Fibroblast of pulmonary artery (primary cell): ENCODE data around the gene COX6B1.
A peak's percentile ranks its signal among the peaks of the same experiment; 100 is the strongest.
"Not testable (repeated sequence)": the region's sequence is repeated elsewhere in the genome, so short reads cannot be mapped to it uniquely, and the experiment has no call there.

Experiments
- DNase-seq: peaks from one replicate; pipeline ENCODE4 v3.0.0-alpha.2; 2010; ENCODE audit warnings: low read depth
- H3K4me3 ChIP-seq: replicated peaks from 2 replicates; pipeline ENCODE4 v1.5.1; 2011; ENCODE audit warnings: low read depth, mild to moderate bottlenecking, control low read depth, low read length, moderate library complexity
- TF ChIP-seq, protein P1 (sequence below): IDR thresholded peaks from 2 replicates; pipeline ENCODE4 v1.5.1; 2011; ENCODE audit warnings: mild to moderate bottlenecking, control low read depth, low read length, inconsistent platforms; ENCODE audit errors: missing control alignments

The COX6B1 gene, protein sequence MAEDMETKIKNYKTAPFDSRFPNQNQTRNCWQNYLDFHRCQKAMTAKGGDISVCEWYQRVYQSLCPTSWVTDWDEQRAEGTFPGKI

DNA sequence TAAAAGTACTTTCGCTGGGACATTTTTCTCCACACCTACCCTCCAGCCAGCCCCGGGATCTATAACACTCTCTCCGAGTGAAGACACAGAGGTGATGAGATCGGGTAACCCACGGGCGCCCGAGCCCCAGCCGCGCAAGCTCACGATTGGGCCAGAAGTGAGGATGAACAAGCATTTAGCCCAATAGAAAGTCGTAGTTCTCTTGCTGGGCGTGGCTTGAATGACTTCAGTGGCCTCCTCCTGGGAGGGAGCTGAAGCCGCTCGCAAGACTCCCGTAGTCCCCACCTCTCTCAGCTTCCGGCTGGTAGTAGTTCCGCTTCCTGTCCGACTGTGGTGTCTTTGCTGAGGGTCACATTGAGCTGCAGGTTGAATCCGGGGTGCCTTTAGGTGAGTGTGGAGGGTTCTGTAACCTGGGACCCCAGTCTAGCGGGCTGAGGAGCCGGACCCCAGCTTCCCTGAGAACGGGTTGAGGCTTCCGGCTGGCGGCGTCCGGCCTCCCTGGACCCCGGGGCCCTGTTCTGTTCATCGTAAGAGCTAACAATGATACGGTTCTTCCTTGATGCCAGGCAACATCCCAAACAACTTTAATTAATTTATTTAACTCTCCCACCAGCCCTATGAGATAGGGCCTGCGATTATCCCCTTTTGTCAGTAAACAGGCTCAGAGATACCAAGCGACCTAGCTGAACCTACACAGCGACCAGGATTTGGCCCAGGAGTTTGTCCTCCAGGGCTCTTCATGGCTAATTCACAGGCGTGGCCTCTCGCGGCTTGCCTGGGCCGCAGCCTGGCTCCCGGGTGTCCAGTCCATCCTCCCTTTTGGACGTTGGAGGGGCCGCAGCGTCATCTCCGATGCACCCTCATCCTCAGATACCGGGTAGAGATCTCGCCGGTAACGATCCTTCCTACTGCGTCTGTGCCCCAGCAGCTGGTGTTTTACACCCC, at the start of gene COX6B1:
TSS of gene COX6B1 (plus strand) at position 307 of the 945 bp plus-strand sequence. CDS start 2,921 bp downstream, outside the sequence.
- peak; percentile 97 for DNase-seq
- H3K4me3 ChIP-seq, result peak within 1 kb of the TSS; percentile 95
- TF ChIP-seq, protein P1, sequence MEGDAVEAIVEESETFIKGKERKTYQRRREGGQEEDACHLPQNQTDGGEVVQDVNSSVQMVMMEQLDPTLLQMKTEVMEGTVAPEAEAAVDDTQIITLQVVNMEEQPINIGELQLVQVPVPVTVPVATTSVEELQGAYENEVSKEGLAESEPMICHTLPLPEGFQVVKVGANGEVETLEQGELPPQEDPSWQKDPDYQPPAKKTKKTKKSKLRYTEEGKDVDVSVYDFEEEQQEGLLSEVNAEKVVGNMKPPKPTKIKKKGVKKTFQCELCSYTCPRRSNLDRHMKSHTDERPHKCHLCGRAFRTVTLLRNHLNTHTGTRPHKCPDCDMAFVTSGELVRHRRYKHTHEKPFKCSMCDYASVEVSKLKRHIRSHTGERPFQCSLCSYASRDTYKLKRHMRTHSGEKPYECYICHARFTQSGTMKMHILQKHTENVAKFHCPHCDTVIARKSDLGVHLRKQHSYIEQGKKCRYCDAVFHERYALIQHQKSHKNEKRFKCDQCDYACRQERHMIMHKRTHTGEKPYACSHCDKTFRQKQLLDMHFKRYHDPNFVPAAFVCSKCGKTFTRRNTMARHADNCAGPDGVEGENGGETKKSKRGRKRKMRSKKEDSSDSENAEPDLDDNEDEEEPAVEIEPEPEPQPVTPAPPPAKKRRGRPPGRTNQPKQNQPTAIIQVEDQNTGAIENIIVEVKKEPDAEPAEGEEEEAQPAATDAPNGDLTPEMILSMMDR, result no peak

DNA sequence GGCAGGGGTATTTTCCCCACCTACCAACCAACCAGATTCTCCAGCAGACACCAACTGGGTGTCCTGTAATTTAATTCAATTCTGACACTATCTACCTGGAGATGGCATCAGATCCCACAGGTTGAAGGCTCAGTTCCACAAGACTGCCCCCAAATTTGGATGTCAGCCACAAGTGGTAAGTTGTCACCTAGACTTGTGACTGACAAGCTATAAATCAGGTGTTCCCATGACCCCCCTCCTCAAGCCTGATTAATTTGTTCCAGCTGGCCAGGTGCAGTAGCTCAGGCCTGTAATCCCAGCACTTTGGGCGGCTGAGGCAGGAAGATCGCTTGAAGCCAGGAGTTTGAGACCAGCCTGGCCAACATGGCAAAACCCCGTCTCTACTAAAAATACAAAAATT, 46.2 kb upstream of the COX6B1 start:
- TF ChIP-seq, protein P1, result no peak
- no peak for DNase-seq
- no peak overlapping the region for H3K4me3 ChIP-seq

DNA sequence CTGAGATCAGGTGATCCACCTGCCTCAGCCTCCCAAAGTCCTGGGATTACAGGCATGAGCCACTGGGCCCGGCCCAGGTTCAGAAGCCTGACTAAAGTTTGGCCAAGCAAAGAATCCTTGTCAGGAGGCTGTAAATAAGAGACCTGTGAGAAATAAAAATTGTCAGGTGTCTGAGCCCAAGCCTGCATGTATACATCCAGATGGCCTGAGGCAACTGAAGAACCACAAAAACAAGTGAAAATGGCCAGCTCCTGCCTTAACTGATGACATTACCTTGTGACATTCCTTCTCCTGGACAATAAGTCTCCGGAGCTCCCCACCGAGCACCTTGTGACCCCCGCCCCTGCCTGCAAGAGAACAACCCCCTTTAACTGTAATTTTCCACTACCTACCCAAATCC, 43.7 kb upstream of the COX6B1 start:
- H3K4me3 ChIP-seq, DNase-seq: not testable (repeated sequence)

DNA sequence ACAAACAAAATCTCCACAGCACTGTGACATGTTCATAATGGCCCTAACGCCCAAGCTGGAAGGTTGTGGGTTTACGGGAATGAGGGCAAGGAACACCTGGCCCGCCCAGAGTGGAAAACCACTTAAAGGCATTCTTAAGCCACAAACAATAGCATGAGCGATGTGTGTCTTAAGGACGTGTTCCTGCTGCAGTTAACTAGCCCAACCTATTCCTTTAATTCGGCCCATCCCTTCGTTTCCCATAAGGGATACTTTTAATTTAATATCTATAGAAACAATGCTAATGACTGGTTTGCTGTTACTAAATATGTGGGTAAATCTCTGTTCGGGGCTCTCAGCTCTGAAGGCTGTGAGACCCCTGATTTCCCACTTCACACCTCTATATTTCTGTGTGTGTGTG, 41.0 kb upstream of the COX6B1 start:
- DNase-seq, H3K4me3 ChIP-seq: not testable (repeated sequence)

DNA sequence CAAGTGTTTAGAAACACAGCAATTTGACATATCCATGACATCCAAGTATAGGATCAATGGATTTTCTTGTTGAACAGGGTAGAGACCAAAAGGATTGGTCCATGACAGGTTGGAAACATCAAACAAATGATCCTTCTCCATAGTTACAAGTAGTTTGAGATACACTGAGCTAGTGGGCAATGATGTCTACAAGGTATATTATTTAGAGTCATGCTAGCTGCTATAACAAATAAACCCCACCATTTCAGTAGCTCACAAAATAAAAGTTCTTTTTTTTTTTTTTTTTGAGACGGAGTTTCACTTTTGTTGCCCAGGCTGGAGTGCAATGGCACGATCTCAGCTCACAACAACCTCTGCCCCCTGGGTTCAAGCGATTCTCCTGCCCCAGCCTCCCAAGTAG, 40.5 kb upstream of the COX6B1 start:
- TF ChIP-seq, protein P1, result no peak
- DNase-seq, result no peak
- no peak overlapping the region for H3K4me3 ChIP-seq

DNA sequence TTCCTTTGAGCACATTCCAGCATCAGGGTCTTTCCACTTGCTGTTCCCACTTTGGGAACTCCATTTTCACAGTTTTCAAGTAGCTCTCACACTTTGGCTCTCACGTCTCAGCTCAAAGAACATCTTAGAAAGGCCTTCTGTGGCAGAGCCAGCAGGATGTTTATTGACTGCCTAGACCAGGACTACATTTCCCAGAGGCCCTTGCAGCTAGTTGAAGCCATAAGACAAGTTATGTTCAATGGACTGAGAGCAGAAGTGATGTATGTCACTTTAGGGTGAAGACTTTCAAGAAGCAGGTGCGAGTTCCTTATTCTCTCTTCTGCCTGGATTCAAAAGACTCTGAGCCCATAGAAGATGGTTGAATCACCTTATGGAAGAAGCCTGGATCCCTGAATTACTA, 39.9 kb upstream of the COX6B1 start:
- TF ChIP-seq, protein P1, result no peak
- H3K4me3 ChIP-seq, result no peak overlapping the region
- no peak for DNase-seq

DNA sequence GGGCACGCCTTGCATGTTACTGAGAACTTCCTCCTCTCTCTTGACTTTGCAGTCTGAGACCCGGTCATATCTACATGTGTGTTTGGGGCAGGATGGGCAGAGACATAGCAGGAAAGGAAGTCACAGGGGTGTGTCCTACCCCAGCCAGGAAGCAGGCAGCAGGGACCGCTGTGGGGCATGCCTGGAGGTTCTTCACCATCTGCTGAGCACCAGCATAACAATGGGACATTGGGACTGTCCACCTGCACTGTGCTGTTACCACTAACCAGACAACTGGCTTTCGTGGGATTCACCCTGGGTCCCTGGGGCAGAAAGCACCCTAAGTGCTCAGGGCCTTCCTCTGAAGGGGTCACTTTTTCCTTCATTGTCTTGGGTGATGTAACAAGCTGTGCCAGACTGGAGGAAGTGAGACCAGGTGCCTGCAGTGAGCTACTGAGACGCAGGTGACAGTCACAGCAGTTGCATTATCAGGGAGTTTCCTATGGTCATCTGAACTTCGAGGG, 38.2 kb upstream of the COX6B1 start:
- DNase-seq, result no peak

More for the DNA sequence above, 38.2 kb upstream of the COX6B1 start:
- TF ChIP-seq, protein P1, result no peak
- no peak overlapping the region for H3K4me3 ChIP-seq
